GM19468 (cell line): ENCODE measurements around the gene EML6.

Experiments used
- ATAC-seq: cut with Tn5 transposase; IDR thresholded peaks from one replicate; pipeline ENCODE4 v1.9.1; 2021; ENCODE audit warnings: mild to moderate bottlenecking, moderate library complexity, moderate number of reproducible peaks; ENCODE audit not compliant: unreplicated experiment; ENCODE audit errors: extremely low read depth

Gene EML6

DNA sequence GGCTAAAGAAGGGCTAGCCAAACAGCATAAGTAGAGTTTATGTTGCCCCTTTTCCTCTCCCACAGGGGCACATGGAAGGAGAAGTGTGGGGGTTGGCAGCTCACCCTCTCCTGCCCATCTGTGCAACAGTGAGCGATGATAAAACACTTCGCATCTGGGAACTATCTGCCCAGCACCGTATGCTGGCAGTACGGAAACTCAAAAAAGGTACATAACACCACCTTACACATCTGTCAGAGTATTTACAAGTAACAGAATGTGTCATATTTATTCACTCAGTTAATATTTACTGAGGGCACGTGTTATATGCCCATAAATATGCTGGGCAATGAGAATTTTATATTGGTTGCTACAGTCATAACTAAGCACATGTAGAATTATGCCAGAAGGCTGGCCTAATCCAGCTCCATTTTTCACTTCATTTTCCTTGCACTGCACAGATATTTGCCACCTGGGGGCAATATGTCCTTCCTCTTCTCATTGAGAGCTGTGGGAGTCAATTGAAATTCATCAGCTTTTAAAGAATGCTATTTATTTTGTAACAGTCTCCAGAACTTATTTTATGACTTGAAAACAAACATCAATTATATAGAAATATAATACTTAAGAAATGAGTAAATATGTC lies 176.2 kb downstream of the EML6 start:
- no peak for ATAC-seq

DNA sequence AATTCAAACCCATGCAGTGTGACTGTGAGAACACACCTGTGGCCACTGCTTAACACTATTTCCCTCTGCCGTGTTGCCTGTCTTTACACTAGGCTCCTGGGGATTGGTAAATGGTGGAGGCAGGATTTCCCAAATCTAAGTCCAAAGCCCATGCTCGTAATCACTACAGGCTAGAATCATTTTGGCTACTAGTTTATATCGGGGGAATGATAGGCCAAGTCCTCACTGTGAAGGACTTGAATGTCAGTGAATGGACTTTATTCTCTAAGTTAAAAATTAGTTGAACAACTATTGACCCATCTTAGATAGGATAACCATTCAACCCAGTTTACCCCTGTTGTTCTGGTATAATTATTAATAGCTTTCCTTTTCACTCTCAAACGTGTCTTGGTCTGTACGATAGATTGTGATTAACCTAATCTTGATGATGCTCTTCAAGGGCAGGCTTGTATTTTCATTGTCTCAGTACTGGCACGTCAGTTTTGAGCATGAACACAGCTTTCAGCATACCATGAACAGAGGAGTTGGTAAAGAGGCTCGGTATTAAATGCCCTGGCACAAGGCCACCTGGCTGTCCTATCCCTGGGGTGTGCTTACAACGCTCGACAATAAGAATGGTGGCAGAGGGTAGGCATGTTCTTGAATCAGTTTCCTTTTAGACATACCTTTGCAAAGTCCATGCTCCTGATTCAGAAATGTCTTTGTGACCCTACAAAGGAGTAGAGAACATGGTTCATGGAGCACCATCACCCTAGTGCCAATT lies 177.9 kb downstream of the EML6 start:
- ATAC-seq: no peak

- no peak for ATAC-seq
These were observed 179.3 kb downstream of the EML6 start for GRCh38 chr2:54902763-54903162.

GRCh38 chr2:54903736-54904554 lies 180.5 kb downstream of the EML6 start:
- no peak for ATAC-seq

GRCh38 chr2:54904836-54905235 lies 181.4 kb downstream of the EML6 start:
- no peak for ATAC-seq

- no peak for ATAC-seq
These were observed 183.3 kb downstream of the EML6 start for GRCh38 chr2:54906716-54907115.

GRCh38 chr2:54907663-54908062 lies 184.2 kb downstream of the EML6 start:
- ATAC-seq: no peak

GRCh38 chr2:54908591-54908990 lies 185.1 kb downstream of the EML6 start:
- ATAC-seq: no peak

DNA sequence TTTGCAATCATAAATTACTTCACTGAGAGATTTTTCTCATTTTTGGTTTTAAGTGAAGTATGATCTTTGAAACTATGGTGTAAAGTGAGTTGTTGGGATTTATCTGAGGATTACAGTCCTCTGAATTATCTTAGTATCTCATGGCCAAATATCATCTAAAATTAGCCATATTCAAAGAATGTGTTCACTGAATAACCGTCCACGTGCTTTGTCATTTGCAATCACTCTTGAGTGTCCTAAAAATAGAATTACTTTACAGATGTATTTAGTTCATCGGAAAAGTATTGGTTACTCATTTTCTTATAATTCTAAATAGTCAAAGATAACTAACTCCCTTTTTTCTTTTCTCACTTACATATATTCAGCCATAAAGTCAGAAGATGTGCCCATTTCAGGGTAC lies 185.5 kb downstream of the EML6 start:
- no peak for ATAC-seq

DNA sequence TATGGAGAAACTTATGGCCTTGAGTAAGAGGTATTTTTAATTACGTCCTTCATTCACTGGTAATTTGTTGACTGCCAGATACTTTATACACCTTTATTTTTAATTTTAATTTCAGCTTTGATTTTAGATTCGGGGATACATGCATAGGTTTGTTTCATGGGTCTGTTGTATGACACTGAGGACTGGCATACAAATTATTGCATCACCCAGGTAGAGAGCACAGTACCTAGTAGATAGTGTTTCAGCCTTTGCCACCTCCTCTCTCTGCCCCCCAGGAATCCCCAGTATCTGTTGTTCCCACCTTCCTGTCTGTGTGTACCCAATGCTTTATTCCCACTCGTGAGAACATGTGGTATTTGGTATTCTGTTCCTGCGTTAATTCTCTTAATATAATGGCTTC lies 188.8 kb downstream of the EML6 start:
- no peak for ATAC-seq

DNA sequence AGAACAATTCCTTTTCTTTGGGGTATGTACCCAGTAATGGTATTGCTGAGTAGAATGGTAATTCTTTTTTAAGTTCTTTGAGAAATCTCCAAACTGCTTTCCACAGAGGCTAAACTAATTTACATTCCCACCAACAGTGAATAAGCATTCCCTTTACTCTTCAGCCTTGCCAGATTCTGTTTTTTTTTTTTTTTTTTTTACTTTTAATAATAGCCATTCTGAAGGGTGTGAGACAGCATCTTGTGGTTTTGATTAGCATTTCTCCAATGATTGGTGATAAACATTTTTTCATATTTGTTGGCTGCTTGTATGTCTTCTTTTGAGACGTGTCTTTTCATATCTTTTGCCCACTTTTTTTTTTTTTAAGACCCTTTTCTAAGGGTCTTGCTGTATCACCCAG lies 189.4 kb downstream of the EML6 start:
- ATAC-seq: no peak

DNA sequence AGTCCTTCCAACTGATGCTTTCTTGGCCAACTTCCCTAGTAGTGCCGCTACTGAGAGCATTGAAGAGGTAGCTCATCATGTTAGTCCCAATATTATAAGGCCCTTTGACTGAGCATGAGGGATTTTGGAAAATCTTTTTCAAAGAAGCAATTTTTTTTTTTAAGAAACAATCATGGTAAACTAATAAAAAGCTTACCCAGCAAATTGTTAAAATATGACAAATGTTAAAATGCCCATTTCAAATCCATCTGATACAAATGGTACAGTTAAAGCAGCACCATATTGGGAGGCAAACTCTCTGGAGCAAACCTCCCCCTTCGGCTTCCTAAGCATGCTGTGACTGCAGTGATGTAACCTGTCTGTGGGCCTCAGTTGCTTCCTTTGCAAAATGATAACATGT lies 191.2 kb downstream of the EML6 start:
- ATAC-seq: no peak

DNA sequence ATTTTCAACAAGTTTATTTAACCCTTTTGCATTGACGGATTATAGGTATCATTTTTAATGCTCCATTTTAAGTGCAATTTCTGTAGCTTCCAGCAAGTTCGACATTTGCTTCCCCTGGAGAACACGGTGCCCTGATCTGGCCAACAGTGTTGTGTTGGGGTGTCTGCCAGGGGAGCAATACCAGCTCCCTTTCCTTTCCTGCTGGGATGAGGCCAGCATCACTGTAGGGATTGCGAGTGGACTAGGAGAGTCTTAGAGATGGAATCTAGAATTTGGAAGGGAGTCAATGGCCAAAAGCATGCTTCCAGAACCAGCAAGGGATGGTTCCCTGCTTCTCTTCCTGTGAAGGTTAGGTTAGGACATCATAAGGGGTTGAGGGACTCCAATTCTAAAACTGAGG lies 191.6 kb downstream of the EML6 start:
- ATAC-seq: no peak

GRCh38 chr2:54916637-54917036 lies 193.2 kb downstream of the EML6 start:
- ATAC-seq: no peak

- no peak for ATAC-seq
These were observed 195.3 kb downstream of the EML6 start for GRCh38 chr2:54918647-54919280.

GRCh38 chr2:54920660-54921059 lies 197.2 kb downstream of the EML6 start:
- no peak for ATAC-seq

DNA sequence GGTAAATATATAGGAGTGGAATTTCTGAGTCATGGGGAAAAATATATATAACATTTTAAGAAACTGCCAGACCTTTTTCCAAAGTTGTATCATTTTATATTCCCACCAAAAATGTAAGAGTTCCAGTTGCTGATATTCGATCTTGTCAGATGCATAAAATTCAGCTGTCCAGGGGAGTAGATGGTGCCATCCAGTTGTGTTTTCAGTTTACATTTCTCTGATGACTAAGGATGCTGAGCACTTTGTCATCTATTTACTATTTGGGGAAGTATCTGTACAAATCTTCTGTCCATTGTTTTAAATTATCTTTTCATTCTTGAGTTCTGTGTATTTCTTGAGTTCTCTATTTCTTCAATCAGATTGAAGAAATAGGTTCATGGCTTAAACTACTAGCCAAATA lies 200.7 kb downstream of the EML6 start:
- ATAC-seq: no peak

DNA sequence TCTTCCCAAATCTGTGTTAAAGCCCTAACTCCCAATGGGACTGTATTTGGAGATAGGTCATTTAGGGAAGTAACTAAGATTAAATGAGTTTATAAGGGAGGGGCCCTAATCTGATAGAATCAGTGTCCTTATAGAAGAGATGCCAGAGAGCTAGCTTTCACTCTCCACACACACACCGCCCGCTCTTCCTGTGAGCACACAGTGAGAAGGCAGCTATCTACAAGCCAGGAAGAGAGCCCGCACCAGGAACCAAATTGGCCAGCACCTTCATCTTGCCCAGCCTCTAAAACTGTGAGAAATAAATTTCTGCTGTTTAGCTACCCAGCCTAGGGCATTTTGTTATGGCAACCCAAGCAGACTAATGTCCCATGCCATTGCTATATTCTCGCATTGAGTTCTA lies 201.6 kb downstream of the EML6 start:
- no peak for ATAC-seq

DNA sequence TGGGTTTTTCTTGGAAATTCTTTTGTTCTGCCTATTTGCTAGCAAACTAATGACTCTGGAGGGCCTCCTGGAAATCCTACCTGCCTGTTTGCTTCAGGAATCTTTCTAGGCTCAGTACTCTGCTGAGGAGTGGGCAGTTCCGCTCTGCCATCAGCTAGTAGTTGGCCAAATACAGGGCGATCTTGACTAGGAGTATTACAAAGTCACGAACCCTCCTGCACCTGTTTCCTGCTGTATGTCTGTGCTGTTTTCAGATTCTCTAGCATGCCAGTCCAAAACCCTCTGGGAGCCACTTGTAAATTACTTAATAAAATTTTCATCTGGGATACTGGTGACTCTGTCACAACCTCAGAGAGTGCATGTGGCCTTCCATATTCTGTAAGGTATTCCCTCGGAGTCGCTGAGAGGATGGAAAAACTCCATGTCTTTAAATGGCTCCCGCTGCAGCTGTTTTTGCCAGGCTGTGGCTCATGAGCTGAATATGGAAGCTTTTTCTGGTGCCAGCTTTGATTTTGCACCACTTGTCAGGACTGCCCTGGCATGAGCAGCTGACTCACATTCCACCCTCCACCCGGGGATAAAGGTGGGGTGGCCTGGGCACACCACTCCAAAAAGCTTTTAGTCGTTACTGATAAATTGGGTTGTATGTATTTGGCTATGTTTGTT lies 203.8 kb downstream of the EML6 start:
- ATAC-seq: no peak
